Measurements from ENCODE around the gene NEUROG1. TPM values are rescaled to one million over a fixed set of nuclear protein-coding genes. Genes with fewer than 3 reads are reported as not detected.

Gene NEUROG1
- total RNA-seq, 1 donor from 2014 or later: not detected

- intact Hi-C loops (cut with micrococcal nuclease): loop anchor here (1.0 to 2.0 kb wide), 3 partner anchors 18 to 52 kb away; no protein-coding TSS in a partner anchor
- Mint-ChIP-seq H3K27ac (no peak overlapping the region), H3K4me1 (peaks cover 4% of the 10 kb centered on the region), H3K36me3 (ENCODE audit: low read depth) (peaks cover 2% of the 10 kb centered on the region), H3K27me3 (peaks cover 87% of the 10 kb centered on the region), H3K4me3 (no peak overlapping the region), H3K9me3 (no peaks in the 10 kb centered on the region)
- no peak for DNase-seq
Observed at GRCh38 chr5:135490245-135491037, 45.3 kb downstream of the NEUROG1 start.

- DNase-seq: no peak
- Mint-ChIP-seq H3K4me1 (peaks cover 4% of the 10 kb centered on the region), H3K27me3 (peaks cover 85% of the 10 kb centered on the region), H3K9me3 (no peaks in the 10 kb centered on the region), H3K36me3 (ENCODE audit: low read depth) (peaks cover 2% of the 10 kb centered on the region), H3K4me3 (peak overlapping the region; percentile 1), H3K27ac (no peak overlapping the region)
- intact Hi-C loops (cut with micrococcal nuclease): loop anchor here (1.0 to 5.0 kb wide), 4 partner anchors 19 to 457 kb away; partner anchors contain the start of gene PITX1
Observed at GRCh38 chr5:135489466-135490244, 46.1 kb downstream of the NEUROG1 start.

GRCh38 chr5:135488727-135489465 is 46.9 kb downstream of the NEUROG1 start:
- H3K36me3 Mint-ChIP-seq (ENCODE audit: low read depth): peaks cover 2% of the 10 kb centered on the region
- DNase-seq: no peak
- intact Hi-C loops (cut with micrococcal nuclease): loop anchor here (5.0 kb wide), 1 partner anchor 457 kb away; the partner anchor contains the start of gene PITX1
- no peaks in the 10 kb centered on the region for H3K9me3 Mint-ChIP-seq
- H3K4me1 Mint-ChIP-seq: peaks cover 4% of the 10 kb centered on the region
- no peak overlapping the region for H3K4me3 Mint-ChIP-seq
- peaks cover 80% of the 10 kb centered on the region for H3K27me3 Mint-ChIP-seq
- H3K27ac Mint-ChIP-seq: no peak overlapping the region

GRCh38 chr5:135487839-135488514 is 47.8 kb downstream of the NEUROG1 start:
- intact Hi-C loops (cut with micrococcal nuclease): loop anchor here (5.0 kb wide), 1 partner anchor 456 kb away; the partner anchor contains the start of gene PITX1
- H3K36me3 Mint-ChIP-seq (ENCODE audit: low read depth): peaks cover 2% of the 10 kb centered on the region
- no peak overlapping the region for H3K4me3 Mint-ChIP-seq
- DNase-seq: no peak
- peaks cover 4% of the 10 kb centered on the region for H3K4me1 Mint-ChIP-seq
- no peaks in the 10 kb centered on the region for H3K9me3 Mint-ChIP-seq
- H3K27me3 Mint-ChIP-seq: peaks cover 74% of the 10 kb centered on the region
- H3K27ac Mint-ChIP-seq: no peak overlapping the region

- H3K4me3 Mint-ChIP-seq: no peak overlapping the region
- H3K36me3 Mint-ChIP-seq (ENCODE audit: low read depth): peaks cover 2% of the 10 kb centered on the region
- H3K27me3 Mint-ChIP-seq: peaks cover 65% of the 10 kb centered on the region
- DNase-seq: no peak
- no peaks in the 10 kb centered on the region for H3K9me3 Mint-ChIP-seq
- no peak overlapping the region for H3K27ac Mint-ChIP-seq
- peaks cover 4% of the 10 kb centered on the region for H3K4me1 Mint-ChIP-seq
- intact Hi-C loops (cut with micrococcal nuclease): loop anchor here (5.0 kb wide), 1 partner anchor 455 kb away; the partner anchor contains the start of gene PITX1
Observed at GRCh38 chr5:135487037-135487395, 48.7 kb downstream of the NEUROG1 start.

- peaks cover 4% of the 10 kb centered on the region for H3K4me1 Mint-ChIP-seq
- H3K27ac Mint-ChIP-seq: no peak overlapping the region
- H3K36me3 Mint-ChIP-seq (ENCODE audit: low read depth): peaks cover 2% of the 10 kb centered on the region
- no peaks in the 10 kb centered on the region for H3K9me3 Mint-ChIP-seq
- H3K4me3 Mint-ChIP-seq: no peak overlapping the region
- intact Hi-C loops (cut with micrococcal nuclease): loop anchor here (5.0 kb wide), 1 partner anchor 454 kb away; the partner anchor contains the start of gene PITX1
- DNase-seq: no peak
- H3K27me3 Mint-ChIP-seq: peaks cover 59% of the 10 kb centered on the region
Observed at GRCh38 chr5:135486131-135487036, 49.4 kb downstream of the NEUROG1 start.

GRCh38 chr5:135484674-135485086 is 51.1 kb downstream of the NEUROG1 start:
- intact Hi-C loops (cut with micrococcal nuclease): loop anchor here (5.0 kb wide), 1 partner anchor 452 kb away; the partner anchor contains the start of gene PITX1
- Mint-ChIP-seq H3K27ac (no peak overlapping the region), H3K36me3 (ENCODE audit: low read depth) (no peaks in the 10 kb centered on the region), H3K4me1 (peaks cover 2% of the 10 kb centered on the region), H3K9me3 (no peaks in the 10 kb centered on the region), H3K27me3 (peaks cover 44% of the 10 kb centered on the region), H3K4me3 (no peak overlapping the region)
- DNase-seq: no peak

Other genes with a start within 250 kb of the NEUROG1 start
- gene MACROH2A1, start 136.7 kb downstream of the NEUROG1 start, total RNA-seq: 282 and 289 TPM in 2 replicates
- not detected in 2 replicates for gene DCANP1, start 88.6 kb downstream of the NEUROG1 start, total RNA-seq
- gene TIFAB, start 83.6 kb downstream of the NEUROG1 start, total RNA-seq: not detected in 2 replicates
- not detected in 2 replicates for gene CXCL14, start 43.0 kb upstream of the NEUROG1 start, total RNA-seq

Measured in activated CD4-positive, alpha-beta T cell treated with anti-CD3 and anti-CD28 coated beads, Interleukin-2, amount 10 ng/mL, durations not matched to agents 24 days and 14 days (primary cell).